Brain microvascular endothelial cell (primary cell): ENCODE data around the gene GAR1.
"Not testable (repeated sequence)": the region's sequence is repeated elsewhere in the genome, so short reads cannot be mapped to it uniquely, and the experiment has no call there.

ENCODE experiments used
- DNase-seq: peaks from one replicate; pipeline ENCODE4 v3.0.0-alpha.2; 2020
- H3K27ac ChIP-seq: fragments of 250-450 bp; sonication (Bioruptor Pico); 2 replicates; pipeline ENCODE4 v1.5.1; 2020; ENCODE audit warnings: mild to moderate bottlenecking, moderate library complexity
- H3K27me3 ChIP-seq: fragments of 250-450 bp; sonication (Bioruptor Pico); replicated peaks from 2 replicates; pipeline ENCODE4 v1.5.1; 2020; ENCODE audit warnings: mild to moderate bottlenecking
- H3K36me3 ChIP-seq: fragments of 250-450 bp; sonication (Bioruptor Pico); replicated peaks from 2 replicates; pipeline ENCODE4 v1.5.1; 2020; ENCODE audit warnings: mild to moderate bottlenecking
- H3K4me3 ChIP-seq: 2 replicates; pipeline ENCODE4 v1.5.1; 2011; ENCODE audit warnings: low read depth, mild to moderate bottlenecking, control low read depth, low read length, moderate library complexity
- CTCF ChIP-seq: IDR thresholded peaks from 2 replicates; pipeline ENCODE4 v1.5.1; 2011; ENCODE audit warnings: low read depth, mild to moderate bottlenecking, moderate library complexity, low read length, control low read depth, inconsistent platforms; ENCODE audit errors: missing control alignments
- in situ Hi-C: cut with HindIII; loops from 2 replicates; pipeline ENCODE4 v1.10.0; 2017; ENCODE audit warnings: low sequenced_read_pairs, low pct_ligation_motif_present

The GAR1 gene

GRCh38 chr4:109847896-109848442 lies 32.4 kb downstream of the GAR1 start, which contains the start of gene LRIT3:
Gene LRIT3, plus strand, starts transcription at chr4:109848107. Its CDS starts 95 bp downstream, at chr4:109848202.
- no peak for DNase-seq
- no peak for TF ChIP-seq CTCF
- Histone ChIP-seq H3K4me3 (no peak within 1 kb of the TSS), H3K36me3 (no peaks in the 10 kb centered on the region), H3K27ac (no peak within 1 kb of the TSS), H3K27me3 (no peaks in the 10 kb centered on the region)
- in situ Hi-C loops: no loop called here

DNA sequence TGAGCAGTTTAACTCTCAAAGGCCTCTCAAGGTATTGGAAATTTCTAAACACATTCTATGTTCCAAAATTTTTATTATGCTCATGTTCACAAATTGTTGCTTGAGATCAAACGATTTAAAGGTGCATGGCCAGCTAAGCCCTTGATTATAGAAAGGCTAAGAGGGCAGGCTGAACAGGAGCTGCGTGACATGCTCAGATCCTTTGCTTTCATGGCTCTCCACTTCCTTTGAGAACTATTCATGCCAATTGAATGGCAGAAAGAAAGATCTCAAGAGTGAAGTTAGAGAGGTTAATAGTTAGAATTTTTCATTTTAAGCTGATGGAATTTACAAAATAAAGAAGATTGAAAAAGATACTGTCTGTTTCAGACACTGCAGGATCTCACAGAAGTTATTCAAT lies 32.9 kb downstream of the GAR1 start:
- H3K36me3 ChIP-seq: no peaks in the 10 kb centered on the region
- H3K27me3 ChIP-seq: no peaks in the 10 kb centered on the region
- no peak for TF ChIP-seq CTCF
- in situ Hi-C loops: no loop called here
- no peak overlapping the region for H3K27ac ChIP-seq
- H3K4me3 ChIP-seq: no peak overlapping the region
- no peak for DNase-seq

DNA sequence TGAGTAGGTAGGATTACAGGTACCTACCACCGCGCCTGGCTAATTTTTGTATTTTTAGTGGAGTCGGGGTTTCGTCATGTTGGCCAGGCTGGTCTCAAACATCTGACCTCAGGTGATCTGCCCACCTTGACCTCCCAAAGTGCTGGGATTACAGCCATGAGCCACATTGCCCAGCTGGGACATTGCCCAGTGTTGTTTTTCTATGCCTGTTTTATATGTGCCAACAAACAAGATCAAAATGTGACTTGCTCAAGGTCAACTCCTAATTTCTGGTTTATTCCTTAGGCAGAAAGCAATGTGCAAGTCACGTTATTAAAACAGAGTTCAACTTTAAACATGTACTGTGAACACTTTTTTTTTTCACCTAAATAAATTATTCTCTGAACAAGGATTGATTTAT lies 35.0 kb downstream of the GAR1 start:
- DNase-seq: no peak
- Histone ChIP-seq H3K27ac (no peak overlapping the region), H3K36me3 (no peaks in the 10 kb centered on the region), H3K4me3 (no peak overlapping the region), H3K27me3 (no peaks in the 10 kb centered on the region)
- no peak for TF ChIP-seq CTCF
- in situ Hi-C loops: no loop called here

GRCh38 chr4:109859426-109860300 lies 44.1 kb downstream of the GAR1 start:
- H3K27me3 ChIP-seq, H3K27ac ChIP-seq, DNase-seq, H3K4me3 ChIP-seq, H3K36me3 ChIP-seq, in situ Hi-C loops: not testable (repeated sequence)

DNA sequence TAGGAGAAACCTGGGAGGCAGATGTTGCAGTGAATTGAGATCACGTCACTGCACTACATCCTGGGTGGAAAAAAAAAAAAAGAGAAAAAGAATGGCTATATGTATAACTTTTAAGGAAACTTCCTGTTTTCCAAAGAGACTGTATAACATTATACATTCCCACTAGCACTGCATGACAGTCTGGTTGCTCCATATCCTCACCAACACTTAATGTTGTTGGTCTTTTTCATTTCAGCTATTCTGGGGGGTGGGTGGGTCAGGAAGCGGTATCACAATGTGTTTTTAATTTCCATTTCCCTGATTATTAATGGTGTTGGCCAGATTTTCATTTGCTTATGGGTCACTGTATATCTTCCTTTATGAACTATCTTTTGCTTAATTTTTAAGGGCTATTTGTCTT lies 45.7 kb downstream of the GAR1 start:
- Histone ChIP-seq H3K4me3 (no peak overlapping the region), H3K27me3 (no peaks in the 10 kb centered on the region), H3K27ac (no peak overlapping the region), H3K36me3 (no peaks in the 10 kb centered on the region)
- in situ Hi-C loops: no loop called here
- TF ChIP-seq CTCF: no peak
- DNase-seq: no peak

DNA sequence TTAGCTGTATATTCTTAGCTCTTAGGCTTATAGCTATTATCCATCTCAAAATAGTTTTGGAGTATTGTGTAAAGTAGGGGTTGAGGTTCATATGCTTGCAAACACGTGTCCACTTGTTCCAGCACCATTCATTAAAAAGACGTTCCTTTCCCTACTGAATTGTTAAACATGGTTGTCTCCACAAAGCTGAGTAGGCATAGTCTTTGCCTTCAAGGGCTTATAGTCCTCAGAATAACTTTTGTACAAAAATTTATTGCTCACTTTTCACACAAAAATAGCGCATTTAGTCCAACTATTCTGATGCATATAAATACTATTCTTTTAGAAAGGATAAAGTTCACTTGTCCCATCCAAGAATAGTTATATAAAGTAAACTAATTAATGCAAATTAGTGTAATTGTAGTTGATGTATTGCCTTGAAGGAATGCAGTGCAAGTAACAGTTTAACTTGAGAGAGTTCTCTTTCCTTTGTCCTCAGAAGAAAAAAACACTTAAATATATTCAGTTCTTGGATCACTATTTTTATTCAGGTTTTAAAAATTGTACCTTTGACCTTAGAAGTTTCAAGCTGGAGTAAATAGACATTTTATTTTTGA lies 46.5 kb downstream of the GAR1 start:
- TF ChIP-seq CTCF: no peak
- in situ Hi-C loops: no loop called here
- H3K27ac ChIP-seq: no peak overlapping the region
- no peak overlapping the region for H3K4me3 ChIP-seq
- no peaks in the 10 kb centered on the region for H3K36me3 ChIP-seq
- DNase-seq: no peak
- H3K27me3 ChIP-seq: no peaks in the 10 kb centered on the region
